ENCODE measurements around the gene INHBC. TPM values are rescaled to one million over a fixed set of nuclear protein-coding genes. Genes with fewer than 3 reads are reported as not detected.

Gene INHBC
- total RNA-seq, 1 experiment from 2014 or later: 0.20 TPM

GRCh38 chr12:57401165-57401564 is 33.4 kb upstream of the INHBC start:
- H3K4me2 ChIP-seq (ENCODE audit: low read length): no peak overlapping the region
- intact Hi-C loops (cut with micrococcal nuclease): no loop called here
- no peak for ATAC-seq
- H4K20me1 ChIP-seq (ENCODE audit: insufficient read depth): no peaks in the 10 kb centered on the region
- H3K27ac ChIP-seq (ENCODE audit: low read depth, low read length): no peak overlapping the region
- H3K79me2 ChIP-seq (ENCODE audit: insufficient read depth, low read length): no peaks in the 10 kb centered on the region
- H3K4me1 ChIP-seq (ENCODE audit: control insufficient read depth in 1 of 2, insufficient read depth in 2 of 2, low read length in 2 of 2): no peaks in the 10 kb centered on the region; a peak in 1 of 4 replicates
- RAD21 ChIA-PET (ENCODE audit: low non-redundant PET in 1 of 2, low total read pairs in 2 of 2, uncharacterized antibody in 2 of 2, unreplicated experiment in 2 of 2): no interaction called here
- H3K9me2 ChIP-seq (ENCODE audit: insufficient read depth): no peaks in the 10 kb centered on the region
- TF ChIP-seq SRF (IDR thresholded peaks at IDR 0.05; ENCODE audit: low read depth) (no peak), SIN3A (IDR thresholded peaks at IDR 0.05; ENCODE audit: low read depth) (no peak), CEBPB (IDR thresholded peaks at IDR 0.05; ENCODE audit: low read depth) (no peak), CBX3 (IDR thresholded peaks at IDR 0.05; ENCODE audit: low read depth) (no peak), ZBTB33 (IDR thresholded peaks at IDR 0.05; ENCODE audit: extremely low read depth, insufficient replicate concordance, low read length) (no peak), EZH2 (IDR thresholded peaks at IDR 0.05) (no peak), TCF7L2 (IDR thresholded peaks at IDR 0.05; ENCODE audit: borderline replicate concordance, extremely low read depth, insufficient read depth, insufficient read length) (no peak), ZNF274 (IDR thresholded peaks at IDR 0.05; ENCODE audit: low read depth, low read length) (no peak), YY1 (IDR thresholded peaks at IDR 0.05; ENCODE audit: extremely low read depth, insufficient replicate concordance, low read depth, low read length) (no peak), POLR2A (IDR thresholded peaks at IDR 0.05; ENCODE audit: borderline replicate concordance, extremely low read depth, insufficient read depth, insufficient read length) (no peak), ELF1 (IDR thresholded peaks at IDR 0.05; ENCODE audit: borderline replicate concordance, low read depth) (no peak), MAX (IDR thresholded peaks at IDR 0.05) (no peak), ZFX (IDR thresholded peaks at IDR 0.05) (no peak), EZH2phosphoT487 (IDR thresholded peaks at IDR 0.05; ENCODE audit: borderline replicate concordance) (no peak), SP1 (IDR thresholded peaks at IDR 0.05; ENCODE audit: low read depth) (no peak), POLR2AphosphoS5 (IDR thresholded peaks at IDR 0.05; ENCODE audit: low read depth, low read length) (no peak), FOSL1 (IDR thresholded peaks at IDR 0.05; ENCODE audit: low read depth) (no peak), CTCF (IDR thresholded peaks at IDR 0.05 in 2 of 3, conservative IDR thresholded peaks at IDR 0.05 in 1 of 3; ENCODE audit: borderline replicate concordance in 1 of 3, insufficient read depth in 1 of 3, low read depth in 2 of 3, low read length in 2 of 3) (no peak), REST (IDR thresholded peaks at IDR 0.05; ENCODE audit: low read depth) (no peak)
- no peaks in the 10 kb centered on the region for H3K36me3 ChIP-seq (ENCODE audit: control insufficient read depth in 1 of 2, insufficient read depth in 2 of 2, low read length in 2 of 2)
- no peak overlapping the region for H2AFZ ChIP-seq (ENCODE audit: low read depth, low read length, poor library complexity, severe bottlenecking)
- BruUV-seq (replicated peaks): no TSS peak
- H3K9me3 ChIP-seq (ENCODE audit: control insufficient read depth in 1 of 2, insufficient read depth in 1 of 2, low read depth in 1 of 2, low read length in 2 of 2): no peaks in the 10 kb centered on the region
- no peaks in the 10 kb centered on the region for H3K27me3 ChIP-seq (ENCODE audit: insufficient read depth, low read length)
- POLR2A ChIA-PET: no interaction called here
- DNase-seq (ENCODE audit: low read depth, low spot score): no peak
- CTCF ChIA-PET: interaction anchor here (1.4 kb wide), 1 partner anchor 52 kb away, joined by 5 read pairs; no protein-coding TSS in a partner anchor
- H3K9ac ChIP-seq (ENCODE audit: low read length): no peak overlapping the region
- no peak overlapping the region for H3K4me3 ChIP-seq (replicated peaks in 1 of 2; ENCODE audit: low read depth in 1 of 2, low read length in 2 of 2)
